Ovary (tissue), 9 donors: ENCODE data around the gene SDF2. TPM values are rescaled to one million over a fixed set of nuclear protein-coding genes. Genes with fewer than 3 reads are reported as not detected.
A peak's percentile ranks its signal among the peaks of the same experiment; 100 is the strongest.
"Not testable (repeated sequence)": the region's sequence is repeated elsewhere in the genome, so short reads cannot be mapped to it uniquely, and the experiment has no call there.

Source experiments
- DNase-seq, 5 donors: peaks; one replicate each; pipeline ENCODE4 v3.0.0-alpha.2; 2019 to 2020
- H3K27ac ChIP-seq, 2 donors: fragments of 200-600 bp; one replicate each; pipeline versions ENCODE4 v1.5.1 to v1.8.0; 2019 to 2022
- H3K27me3 ChIP-seq: fragments of 200-600 bp; one replicate; pipeline ENCODE4 v1.8.0; 2022
- H3K36me3 ChIP-seq: fragments of 200-600 bp; sonication (generic); one replicate; pipeline ENCODE4 v1.5.1; 2019
- H3K4me1 ChIP-seq: one replicate; pipeline ENCODE4 v1.8.1; 2013; ENCODE audit warnings: mild to moderate bottlenecking, moderate library complexity; ENCODE audit not compliant: insufficient read depth
- H3K4me3 ChIP-seq: fragments of 200-600 bp; sonication (generic); one replicate; pipeline ENCODE4 v1.5.1; 2017
- H3K9me3 ChIP-seq, 2 donors: fragments of 200-600 bp in 1 of 2; sonication (generic) in 1 of 2; one replicate each; pipeline versions ENCODE4 v1.5.1 to v1.8.1; 2013 to 2019; ENCODE audit warnings: mild to moderate bottlenecking in 1 of 2, moderate library complexity in 1 of 2
- EP300 ChIP-seq: sonication (generic); formaldehyde crosslinking; IDR thresholded peaks from one replicate; pipeline ENCODE4 v1.6.1; 2017; ENCODE audit warnings: antibody characterized with exemption
- POLR2A ChIP-seq: fragments of 450-650 bp; IDR thresholded peaks from one replicate; pipeline ENCODE4 v1.6.1; 2017; ENCODE audit warnings: antibody characterized with exemption, mild to moderate bottlenecking, moderate library complexity
- WGBS, 3 donors: extraction: QIAGEN DNeasy Blood & Tissue Kit in 1 of 3; methylation state at CpG; one replicate each; pipeline versions ENCODE4 v1.1.5 to v1.1.7; 2013 to 2017; 5-methylcytosine and 5-hydroxymethylcytosine counted together
- intact Hi-C, 4 donors: fragments of 100-400 bp; cut with DNase I; formaldehyde crosslinking; loops; one replicate each; pipeline versions ENCODE4 v1.11.0 to v1.15.1; 2022 to 2023
- polyA plus RNA-seq, 2 donors: library from polyadenylated mRNA; stranded (reverse); fragments of 200-250 nt in 1 of 2; fragments of 350-450 nt in 1 of 2; fragmentation: Illumina TruSeq in 1 of 2; extraction: RNeasy Lipid Tissue Mini Kit (QIAGEN cat#74804) in 1 of 2; gene quantifications; one replicate each; pipeline ENCODE4 v1.2.3, GENCODE V29; 2013 to 2014
- total RNA-seq, 7 donors: library from RNA; depleted of rRNA in 2 of 7; stranded (reverse); fragments of >200 nt in 2 of 7; fragmentation: NEBNext Ultra II Directional in 3 of 7; extraction: Animal tissue kit (Norgen Biotek cat#: 25700) in 3 of 7; gene quantifications; one replicate each; pipeline versions ENCODE4 v1.1.0 to v1.2.4, GENCODE V29; 2016 to 2023
- TF ChIP-seq, protein P1 (sequence below), 3 donors: fragments of 450-650 bp in 2 of 3; fragments of 200-600 bp in 1 of 3; IDR thresholded peaks; one replicate each; pipeline versions ENCODE4 v1.5.1 to v1.8.0; 2016 to 2022; ENCODE audit warnings: antibody characterized with exemption in 3 of 3, mild to moderate bottlenecking in 1 of 3
- donor health status: DM: no; HTN: no; CAD: no; lungs with moderate emphysema.
- donor health status: DM: no; HTN: no; CAD: no.
- donor health status: Bipolar disorder and iron deficiency.
- donor health status: DM: yes; HTN: yes; CAD: no.
- donor health status: DM: no; HTN: no; CAD: no.
- donor health status: DM: yes; HTN: yes; CAD: no.

Gene SDF2
- total and polyA plus RNA-seq, 9 donors = 33.9 to 118 (median 46.8) TPM

DNA sequence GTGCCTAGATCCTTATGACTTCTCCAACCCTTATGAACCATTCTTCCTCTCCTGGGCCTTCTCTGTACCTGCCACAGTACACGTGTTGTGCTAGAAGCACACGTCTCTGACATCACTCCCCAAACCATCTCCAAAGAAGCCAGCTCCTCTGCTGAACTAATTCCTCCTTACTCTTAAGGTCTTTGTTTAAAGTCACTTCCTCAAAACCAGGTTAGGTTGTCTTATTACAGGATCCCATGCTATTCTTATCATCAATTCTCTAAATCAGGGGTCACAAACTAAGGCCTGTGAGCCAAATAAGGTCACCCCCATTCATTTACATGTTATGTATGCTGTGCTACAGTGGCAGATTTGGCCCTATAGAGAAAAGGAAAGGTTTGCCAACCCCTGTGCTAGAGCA is 4.3 kb upstream of the SDF2 start:
- TF ChIP-seq EP300 = no peak
- H3K27ac ChIP-seq = no peak overlapping the region
- no peaks in the 10 kb centered on the region for H3K27me3 ChIP-seq
- H3K9me3 ChIP-seq = no peaks in the 10 kb centered on the region
- peaks cover 6% of the 10 kb centered on the region for H3K4me1 ChIP-seq
- no peak for DNase-seq
- no peaks in the 10 kb centered on the region for H3K36me3 ChIP-seq
- intact Hi-C loops = no loop called here
- 65 to 73% (median 72%) methylated on average over 2 of the region's 2 CpGs for whole genome bisulfite sequencing, 3 donors
- H3K4me3 ChIP-seq = no peak overlapping the region

DNA sequence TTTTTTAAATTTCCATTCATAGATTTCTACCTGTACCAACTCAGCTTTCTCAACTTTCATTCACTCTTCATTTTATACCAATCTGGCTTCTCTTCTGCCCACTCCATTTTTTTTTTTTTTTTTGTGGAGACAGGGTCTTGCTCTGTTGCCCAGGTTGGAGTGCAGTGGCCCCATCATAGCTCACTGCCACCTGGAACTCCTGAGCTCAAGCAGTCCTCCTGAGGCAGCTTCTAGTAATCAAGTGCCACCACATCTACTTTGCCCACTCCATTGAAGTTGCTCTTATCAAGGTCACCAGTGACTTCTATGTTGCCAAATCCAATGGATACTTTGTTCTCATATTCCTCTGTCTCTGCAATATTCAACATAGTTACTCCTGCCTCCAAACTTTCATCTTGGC is 2.0 kb upstream of the SDF2 start:
- no peak overlapping the region for H3K4me3 ChIP-seq
- DNase-seq = no peak
- TF ChIP-seq EP300 = no peak
- TF ChIP-seq, protein P1, sequence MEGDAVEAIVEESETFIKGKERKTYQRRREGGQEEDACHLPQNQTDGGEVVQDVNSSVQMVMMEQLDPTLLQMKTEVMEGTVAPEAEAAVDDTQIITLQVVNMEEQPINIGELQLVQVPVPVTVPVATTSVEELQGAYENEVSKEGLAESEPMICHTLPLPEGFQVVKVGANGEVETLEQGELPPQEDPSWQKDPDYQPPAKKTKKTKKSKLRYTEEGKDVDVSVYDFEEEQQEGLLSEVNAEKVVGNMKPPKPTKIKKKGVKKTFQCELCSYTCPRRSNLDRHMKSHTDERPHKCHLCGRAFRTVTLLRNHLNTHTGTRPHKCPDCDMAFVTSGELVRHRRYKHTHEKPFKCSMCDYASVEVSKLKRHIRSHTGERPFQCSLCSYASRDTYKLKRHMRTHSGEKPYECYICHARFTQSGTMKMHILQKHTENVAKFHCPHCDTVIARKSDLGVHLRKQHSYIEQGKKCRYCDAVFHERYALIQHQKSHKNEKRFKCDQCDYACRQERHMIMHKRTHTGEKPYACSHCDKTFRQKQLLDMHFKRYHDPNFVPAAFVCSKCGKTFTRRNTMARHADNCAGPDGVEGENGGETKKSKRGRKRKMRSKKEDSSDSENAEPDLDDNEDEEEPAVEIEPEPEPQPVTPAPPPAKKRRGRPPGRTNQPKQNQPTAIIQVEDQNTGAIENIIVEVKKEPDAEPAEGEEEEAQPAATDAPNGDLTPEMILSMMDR (IDR thresholded peaks at IDR 0.05) = no peak
- no peak for TF ChIP-seq POLR2A
- H3K27me3 ChIP-seq = no peaks in the 10 kb centered on the region
- intact Hi-C loops = loop anchor here in 1 of 4 donors (5.0 kb wide), 1 partner anchor 54 kb away; the partner anchor contains the start of genes RAB34 and RPL23A
- peaks cover 6% of the 10 kb centered on the region for H3K4me1 ChIP-seq
- no peak overlapping the region for H3K27ac ChIP-seq
- no peaks in the 10 kb centered on the region for H3K36me3 ChIP-seq
- H3K9me3 ChIP-seq = no peaks in the 10 kb centered on the region

DNA sequence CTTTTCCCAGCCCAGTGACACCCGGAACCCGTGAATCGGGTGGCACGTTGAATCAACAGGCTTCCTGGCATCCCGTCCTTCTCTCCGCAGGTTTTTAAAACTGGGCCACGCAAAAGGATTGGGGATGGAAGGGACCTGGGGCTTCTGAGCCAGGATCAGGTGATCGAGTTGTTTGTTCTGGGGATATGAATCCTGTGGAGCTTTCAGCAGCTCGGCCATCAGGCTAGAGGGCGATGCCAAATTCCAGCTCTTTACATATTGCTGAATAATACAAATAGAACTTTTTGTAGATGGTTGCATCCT is 772 bp upstream of the SDF2 start:
- Histone ChIP-seq H3K9me3 (no peaks in the 10 kb centered on the region), H3K4me3 (peak overlapping the region; percentile 83), H3K4me1 (peaks cover 6% of the 10 kb centered on the region), H3K27me3 (no peaks in the 10 kb centered on the region), H3K36me3 (no peaks in the 10 kb centered on the region), H3K27ac (peak overlapping the region; percentile 82 to 96)
- intact Hi-C loops = loop anchor here in 1 of 4 donors (5.0 kb wide), 1 partner anchor 55 kb away; the partner anchor contains the start of genes RAB34 and RPL23A
- WGBS, 3 donors = 0 to 1% (median 1%) methylated on average over 10 of the region's 10 CpGs
- DNase-seq = no peak
- TF ChIP-seq, protein P1 (IDR thresholded peaks at IDR 0.05) = no peak
- TF ChIP-seq POLR2A (no peak), EP300 (no peak)

DNA sequence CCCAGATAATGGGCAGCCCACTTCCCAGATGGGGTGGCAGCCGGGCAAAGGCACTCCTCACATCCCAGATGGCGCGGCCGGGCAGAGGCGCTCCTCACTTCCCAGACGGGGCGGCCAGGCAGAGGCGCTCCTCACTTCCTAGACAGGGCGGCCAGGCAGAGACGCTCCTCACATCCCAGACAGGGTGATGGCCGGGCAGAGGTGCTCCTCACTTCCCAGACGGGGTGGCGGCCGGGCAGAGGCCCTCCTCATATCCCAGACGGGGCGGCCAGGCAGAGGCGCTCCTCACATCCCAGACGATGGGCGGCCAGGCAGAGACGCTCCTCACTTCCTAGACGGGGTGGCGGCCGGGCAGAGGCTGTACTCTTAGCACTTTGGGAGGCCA is 2.2 kb downstream of the SDF2 start:
- H3K27ac ChIP-seq, H3K9me3 ChIP-seq, H3K4me3 ChIP-seq, H3K4me1 ChIP-seq, H3K27me3 ChIP-seq, DNase-seq, H3K36me3 ChIP-seq: not testable (repeated sequence)
- 95 to 98% (median 97%) methylated on average over 21 to 23 of the region's 23 CpGs for WGBS, 3 donors
- intact Hi-C loops = loop anchor here in 1 of 4 donors (10.0 kb wide), 1 partner anchor 45 kb away; no protein-coding TSS in a partner anchor

DNA sequence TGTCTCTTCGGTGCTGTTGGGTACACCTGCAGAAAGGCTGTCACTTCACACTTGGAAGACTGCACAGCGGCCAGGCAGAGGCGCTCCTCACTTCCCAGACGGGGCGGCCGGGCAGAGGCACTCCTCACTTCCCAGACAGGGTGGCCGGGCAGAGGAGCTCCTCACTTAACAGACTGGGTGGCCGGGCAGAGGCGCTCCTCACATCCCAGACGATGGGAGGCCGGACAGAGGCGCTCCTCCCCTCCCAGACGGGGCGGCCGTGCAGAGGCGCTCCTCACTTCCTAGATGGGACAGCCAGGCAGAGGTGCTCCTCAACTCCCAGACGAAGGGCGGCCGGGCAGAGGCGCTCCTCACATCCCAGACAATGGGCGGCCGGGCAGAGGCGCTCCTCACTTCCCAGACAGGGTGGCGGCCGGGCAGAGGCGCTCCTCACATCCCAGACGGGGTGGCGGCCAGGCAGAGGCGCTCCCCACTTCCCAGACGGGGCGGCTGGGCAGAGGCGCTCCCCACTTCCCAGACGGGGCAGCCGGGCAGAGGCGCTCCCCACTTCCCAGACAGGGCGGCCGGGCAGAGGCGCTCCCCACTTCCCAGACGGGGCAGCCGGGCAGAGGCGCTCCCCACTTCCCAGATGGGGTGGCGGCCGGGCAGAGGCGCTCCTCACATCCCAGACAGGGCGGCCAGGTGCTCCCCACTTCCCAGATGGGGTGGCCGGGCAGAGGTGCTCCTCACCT is 2.8 kb downstream of the SDF2 start:
- not testable (repeated sequence) for H3K36me3 ChIP-seq

DNA sequence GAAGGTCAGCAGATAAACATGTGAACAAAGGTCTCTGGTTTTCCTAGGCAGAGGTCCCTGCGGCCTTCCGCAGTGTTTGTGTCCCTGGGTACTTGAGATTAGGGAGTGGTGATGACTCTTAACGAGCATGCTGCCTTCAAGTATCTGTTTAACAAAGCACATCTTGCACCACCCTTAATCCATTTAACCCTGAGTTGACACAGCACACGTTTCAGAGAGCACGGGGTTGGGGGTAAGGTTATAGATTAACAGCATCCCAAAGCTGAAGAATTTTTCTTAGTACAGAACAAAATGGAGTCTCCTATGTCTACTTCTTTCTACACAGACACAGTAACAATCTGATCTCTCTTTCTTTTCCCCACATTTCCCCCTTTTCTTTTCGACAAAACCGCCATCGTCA is 3.4 kb downstream of the SDF2 start:
- not testable (repeated sequence) for DNase-seq, H3K36me3 ChIP-seq, H3K4me3 ChIP-seq, H3K4me1 ChIP-seq, H3K27me3 ChIP-seq, H3K9me3 ChIP-seq, H3K27ac ChIP-seq
- 90 to 92% (median 90%) methylated on average over 5 to 8 of the region's 8 CpGs for WGBS, 3 donors
- intact Hi-C loops = loop anchor here in 1 of 4 donors (10.0 kb wide), 1 partner anchor 46 kb away; no protein-coding TSS in a partner anchor

More for the DNA sequence above, 2.8 kb downstream of the SDF2 start:
- H3K4me1 ChIP-seq, H3K9me3 ChIP-seq, H3K27ac ChIP-seq, DNase-seq, H3K27me3 ChIP-seq, H3K4me3 ChIP-seq: not testable (repeated sequence)
- WGBS, 3 donors = 95 to 96% (median 96%) methylated on average over 28 to 46 of the region's 46 CpGs
- intact Hi-C loops = loop anchor here in 1 of 4 donors (10.0 kb wide), 1 partner anchor 46 kb away; no protein-coding TSS in a partner anchor
